Measurements from ENCODE around the gene OTOP1. TPM values are rescaled to one million over a fixed set of nuclear protein-coding genes. Genes with fewer than 3 reads are reported as not detected.
"Not testable (repeated sequence)": the region's sequence is repeated elsewhere in the genome, so short reads cannot be mapped to it uniquely, and the experiment has no call there.

OTOP1 gene
- total RNA-seq, 1 experiment from 2014 or later, result not detected

- not testable (repeated sequence) for H3K27me3 ChIP-seq (ENCODE audit: control insufficient read depth, insufficient read depth, low read length); H3K4me3 ChIP-seq (ENCODE audit: insufficient read depth, low read depth, low read length); DNase-seq; H3K36me3 ChIP-seq (replicated peaks; ENCODE audit: control insufficient read depth, insufficient read depth, low read length)
Measured at GRCh38 chr4:4249342-4249741, 22.6 kb upstream of the OTOP1 start.

GRCh38 chr4:4248885-4249203, 22.1 kb upstream of the OTOP1 start:
- Histone ChIP-seq H3K4me3 (ENCODE audit: insufficient read depth, low read depth, low read length) (peak overlapping the region; percentile 65), H3K36me3 (replicated peaks; ENCODE audit: control insufficient read depth, insufficient read depth, low read length) (peaks cover 8% of the 10 kb centered on the region), H3K27me3 (ENCODE audit: control insufficient read depth, insufficient read depth, low read length) (no peaks in the 10 kb centered on the region; the same call in 1 of the 2 replicates)
- no peak for DNase-seq

GRCh38 chr4:4248029-4248884, 21.5 kb upstream of the OTOP1 start, which contains the start of gene TMEM128:
Gene TMEM128 (minus strand): TSS chr4:4248223. CDS start chr4:4248202, 21 bp downstream.
- Histone ChIP-seq H3K36me3 (replicated peaks; ENCODE audit: control insufficient read depth, insufficient read depth, low read length) (peaks cover 8% of the 10 kb centered on the region), H3K27me3 (ENCODE audit: control insufficient read depth, insufficient read depth, low read length) (no peaks in the 10 kb centered on the region; the same call in 1 of the 2 replicates), H3K4me3 (ENCODE audit: insufficient read depth, low read depth, low read length) (peak within 1 kb of the TSS; percentile 65)
- DNase-seq, result peak; percentile 96

GRCh38 chr4:4247696-4248028, 20.9 kb upstream of the OTOP1 start:
- H3K27me3 ChIP-seq (ENCODE audit: control insufficient read depth, insufficient read depth, low read length), result no peaks in the 10 kb centered on the region; the same call in 1 of the 2 replicates
- peaks cover 8% of the 10 kb centered on the region for H3K36me3 ChIP-seq (replicated peaks; ENCODE audit: control insufficient read depth, insufficient read depth, low read length)
- H3K4me3 ChIP-seq (ENCODE audit: insufficient read depth, low read depth, low read length), result peak overlapping the region; percentile 65
- no peak for DNase-seq

- no peak for DNase-seq
- Histone ChIP-seq H3K4me3 (ENCODE audit: insufficient read depth, low read depth, low read length) (no peak overlapping the region), H3K36me3 (replicated peaks; ENCODE audit: control insufficient read depth, insufficient read depth, low read length) (peaks cover 11% of the 10 kb centered on the region), H3K27me3 (ENCODE audit: control insufficient read depth, insufficient read depth, low read length) (no peaks in the 10 kb centered on the region)
Measured at GRCh38 chr4:4245172-4245571, 18.4 kb upstream of the OTOP1 start.

- not testable (repeated sequence) for H3K36me3 ChIP-seq (replicated peaks; ENCODE audit: control insufficient read depth, insufficient read depth, low read length); DNase-seq; H3K27me3 ChIP-seq (ENCODE audit: control insufficient read depth, insufficient read depth, low read length); H3K4me3 ChIP-seq (ENCODE audit: insufficient read depth, low read depth, low read length)
Measured at GRCh38 chr4:4239551-4239950, 12.8 kb upstream of the OTOP1 start.

GRCh38 chr4:4233610-4234009, 6.9 kb upstream of the OTOP1 start:
- Histone ChIP-seq H3K36me3 (replicated peaks; ENCODE audit: control insufficient read depth, insufficient read depth, low read length) (no peaks in the 10 kb centered on the region), H3K27me3 (ENCODE audit: control insufficient read depth, insufficient read depth, low read length) (peaks cover 11% of the 10 kb centered on the region), H3K4me3 (ENCODE audit: insufficient read depth, low read depth, low read length) (no peak overlapping the region)
- no peak for DNase-seq

- peaks cover 54% of the 10 kb centered on the region for H3K27me3 ChIP-seq (ENCODE audit: control insufficient read depth, insufficient read depth, low read length)
Measured at GRCh38 chr4:4228356-4228668, 1.6 kb upstream of the OTOP1 start.

GRCh38 chr4:4227510-4228355, 1.0 kb upstream of the OTOP1 start:
- peak; percentile 62 for DNase-seq
- Histone ChIP-seq H3K36me3 (replicated peaks; ENCODE audit: control insufficient read depth, insufficient read depth, low read length) (no peaks in the 10 kb centered on the region), H3K27me3 (ENCODE audit: control insufficient read depth, insufficient read depth, low read length) (peaks cover 54% of the 10 kb centered on the region), H3K4me3 (ENCODE audit: insufficient read depth, low read depth, low read length) (no peak overlapping the region; the same call in 1 of the 2 replicates)

More at GRCh38 chr4:4228356-4228668, 1.6 kb upstream of the OTOP1 start:
- Histone ChIP-seq H3K4me3 (ENCODE audit: insufficient read depth, low read depth, low read length) (no peak overlapping the region), H3K36me3 (replicated peaks; ENCODE audit: control insufficient read depth, insufficient read depth, low read length) (no peaks in the 10 kb centered on the region)
- DNase-seq, result no peak

- Histone ChIP-seq H3K27me3 (ENCODE audit: control insufficient read depth, insufficient read depth, low read length) (peaks cover 58% of the 10 kb centered on the region), H3K4me3 (ENCODE audit: insufficient read depth, low read depth, low read length) (peak overlapping the region; percentile 8; the same call in 1 of the 2 replicates), H3K36me3 (replicated peaks; ENCODE audit: control insufficient read depth, insufficient read depth, low read length) (no peaks in the 10 kb centered on the region)
- DNase-seq, result peak; percentile 60
Measured at GRCh38 chr4:4225915-4226605, 669 bp downstream of the OTOP1 start.

GRCh38 chr4:4217113-4217512, 9.6 kb downstream of the OTOP1 start:
- H3K4me3 ChIP-seq (ENCODE audit: insufficient read depth, low read depth, low read length), result no peak overlapping the region
- H3K36me3 ChIP-seq (replicated peaks; ENCODE audit: control insufficient read depth, insufficient read depth, low read length), result no peaks in the 10 kb centered on the region
- H3K27me3 ChIP-seq (ENCODE audit: control insufficient read depth, insufficient read depth, low read length), result peaks cover 4% of the 10 kb centered on the region; the same call in 1 of the 2 replicates
- DNase-seq, result no peak

GRCh38 chr4:4216648-4217047, 10.1 kb downstream of the OTOP1 start:
- DNase-seq, result no peak
- no peaks in the 10 kb centered on the region for H3K27me3 ChIP-seq (ENCODE audit: control insufficient read depth, insufficient read depth, low read length)

GRCh38 chr4:4213674-4214073, 13.1 kb downstream of the OTOP1 start:
- not testable (repeated sequence) for H3K4me3 ChIP-seq (ENCODE audit: insufficient read depth, low read depth, low read length); DNase-seq

More at GRCh38 chr4:4216648-4217047, 10.1 kb downstream of the OTOP1 start:
- Histone ChIP-seq H3K4me3 (ENCODE audit: insufficient read depth, low read depth, low read length) (no peak overlapping the region), H3K36me3 (replicated peaks; ENCODE audit: control insufficient read depth, insufficient read depth, low read length) (no peaks in the 10 kb centered on the region)

GRCh38 chr4:4206204-4206603, 20.5 kb downstream of the OTOP1 start:
- no peaks in the 10 kb centered on the region for H3K36me3 ChIP-seq (replicated peaks; ENCODE audit: control insufficient read depth, insufficient read depth, low read length)
- no peak for DNase-seq
- H3K27me3 ChIP-seq (ENCODE audit: control insufficient read depth, insufficient read depth, low read length), result peaks cover 2% of the 10 kb centered on the region; the same call in 1 of the 2 replicates
- no peak overlapping the region for H3K4me3 ChIP-seq (ENCODE audit: insufficient read depth, low read depth, low read length)

More at GRCh38 chr4:4213674-4214073, 13.1 kb downstream of the OTOP1 start:
- not testable (repeated sequence) for H3K27me3 ChIP-seq (ENCODE audit: control insufficient read depth, insufficient read depth, low read length); H3K36me3 ChIP-seq (replicated peaks; ENCODE audit: control insufficient read depth, insufficient read depth, low read length)

Data from H7 (cell line).